Spleen (tissue), 7 donors: ENCODE measurements around the gene ASPDH.

Source experiments
- CTCF ChIP-seq, 11 experiments: fragments of 200-600 bp in 7 of 11; fragments of 450-650 bp in 4 of 11; sonication (generic) in 4 of 11; IDR thresholded peaks in 8 of 11; conservative IDR thresholded peaks in 3 of 11; 1 replicate in 7 of 11; 2 replicates in 4 of 11; pipeline versions ENCODE4 v1.4.0 to v1.8.0; 2016 to 2021; ENCODE audit warnings: antibody characterized with exemption in 11 of 11, inconsistent platforms in 4 of 11, mild to moderate bottlenecking in 1 of 11
- POLR2A ChIP-seq, 3 donors: fragments of 450-650 bp; IDR thresholded peaks; one replicate each; pipeline ENCODE4 v1.5.1; 2017; ENCODE audit warnings: antibody characterized with exemption in 3 of 3, mild to moderate bottlenecking in 1 of 3
- donor health status: DM: no; HTN: no; CAD: no; lungs with moderate emphysema.
- donor health status: DM: no; HTN: no; CAD: no.
- donor health status: DM: no; HTN: no; CAD: no.

DNA sequence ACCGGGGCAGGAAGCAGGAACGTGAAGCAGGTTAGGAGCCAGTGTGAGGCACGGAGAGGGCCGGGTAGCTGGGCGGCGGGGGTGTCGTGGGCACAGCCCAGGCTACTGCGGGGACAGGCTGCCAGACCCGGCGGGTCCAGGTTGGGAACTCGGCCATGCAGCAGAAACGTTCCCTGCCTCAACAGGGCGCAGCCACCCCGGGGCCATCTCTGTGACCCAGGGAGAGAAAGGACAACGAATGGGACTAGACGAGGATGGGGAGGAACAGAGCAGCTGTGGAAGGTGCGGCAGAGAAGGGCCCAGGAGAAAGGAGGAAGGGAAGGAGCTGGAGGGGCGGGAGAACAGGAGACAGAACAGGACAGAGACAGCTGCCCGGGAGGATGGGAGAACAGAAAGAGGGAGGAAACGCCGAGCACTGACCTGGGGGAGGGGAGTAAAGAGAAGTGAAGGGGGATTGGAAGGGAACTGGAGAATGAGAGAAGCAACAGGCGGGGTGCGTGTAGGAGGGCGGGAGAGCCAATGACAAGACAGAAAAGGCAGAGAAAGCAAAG, 24.2 kb downstream of the ASPDH start:
- no peak for TF ChIP-seq CTCF (IDR thresholded peaks at IDR 0.05 in 8 of 11, conservative IDR thresholded peaks at IDR 0.05 in 3 of 11)
- no peak for TF ChIP-seq POLR2A (IDR thresholded peaks at IDR 0.05)
